Upper lobe of right lung (tissue), 1 donor: Measurements from ENCODE around the gene TIE1. TPM values are rescaled to one million over a fixed set of nuclear protein-coding genes. Genes with fewer than 3 reads are reported as not detected.

Experiments used
- ATAC-seq: fragments of 200-7000 bp; cut with Tn5 transposase; one replicate; pipeline ENCODE4 v1.9.1; 2020; ENCODE audit warnings: mild to moderate bottlenecking, moderate library complexity
- DNase-seq: peaks from one replicate; pipeline ENCODE4 v3.0.0-alpha.2; 2020
- H3K27ac ChIP-seq: fragments of 200-600 bp; one replicate; pipeline ENCODE4 v1.8.0; 2022
- H3K27me3 ChIP-seq: fragments of 200-600 bp; one replicate; pipeline ENCODE4 v1.8.0; 2022; ENCODE audit warnings: mild to moderate bottlenecking
- H3K36me3 ChIP-seq: fragments of 200-600 bp; one replicate; pipeline ENCODE4 v1.8.0; 2022
- H3K4me1 ChIP-seq: fragments of 200-600 bp; one replicate; pipeline ENCODE4 v1.8.0; 2022
- H3K4me3 ChIP-seq: fragments of 200-600 bp; one replicate; pipeline ENCODE4 v1.8.0; 2022; ENCODE audit warnings: mild to moderate bottlenecking
- H3K9me3 ChIP-seq: fragments of 200-600 bp; one replicate; pipeline ENCODE4 v1.8.0; 2022
- intact Hi-C: fragments of 100-400 bp; cut with DNase I; formaldehyde crosslinking; loops from one replicate; pipeline ENCODE4 v1.11.0; 2022
- total RNA-seq: library from RNA; stranded (reverse); fragmentation: NEBNext Ultra II Directional; extraction: Animal tissue kit (Norgen Biotek cat#: 25700); gene quantifications from one replicate; pipeline ENCODE4 v1.2.1, GENCODE V29; 2021
- TF ChIP-seq, protein P1 (sequence below): fragments of 200-600 bp; IDR thresholded peaks from one replicate; pipeline ENCODE4 v1.8.0; 2022; ENCODE audit warnings: antibody characterized with exemption
- donor health status: DM: no; HTN: yes; CAD: no; lungs with severe emphysema.

The TIE1 gene
- total RNA-seq, 1 donor from 2014 or later, result 59.4 TPM

DNA sequence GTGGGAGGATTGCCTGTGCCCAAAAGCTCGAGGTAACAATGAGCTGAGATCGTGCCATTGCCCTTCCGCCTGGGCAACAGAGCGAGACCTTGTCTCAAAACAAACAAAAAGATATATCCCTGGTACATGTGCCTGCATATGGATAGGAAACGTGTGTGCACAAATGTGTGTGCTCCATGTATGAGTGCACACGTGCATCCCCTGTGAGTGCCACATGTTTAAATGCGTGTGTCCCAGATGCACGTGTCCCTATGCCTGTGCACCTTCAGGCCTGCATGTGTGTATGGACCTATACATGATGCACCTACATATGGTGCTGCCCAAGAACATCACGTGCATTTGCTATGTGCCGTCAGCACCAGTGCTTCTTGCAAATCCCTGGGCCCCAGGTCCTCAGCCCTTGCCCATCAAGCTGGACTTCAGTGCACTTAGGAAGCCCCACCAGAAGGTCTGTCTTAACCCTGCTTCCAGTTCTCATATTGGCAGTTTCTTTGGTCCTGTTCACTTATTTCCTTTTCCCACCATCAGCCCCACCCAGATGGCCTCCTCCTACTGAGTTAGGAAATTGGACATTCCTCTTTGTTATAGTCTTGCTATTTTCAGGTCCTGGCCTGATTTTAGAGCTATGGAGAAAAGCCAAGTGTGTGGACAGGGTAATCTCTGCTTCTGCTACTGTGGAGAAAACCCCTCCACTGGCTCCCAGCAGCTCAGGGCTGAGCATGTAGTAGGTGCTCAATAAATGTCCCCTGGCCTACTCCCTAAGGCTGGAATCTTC, 15.4 kb downstream of the TIE1 start:
- no peak overlapping the region for H3K4me3 ChIP-seq
- no peaks in the 10 kb centered on the region for H3K36me3 ChIP-seq
- no peak overlapping the region for H3K27ac ChIP-seq
- intact Hi-C loops, result no loop called here
- DNase-seq (peak; percentile 36), ATAC-seq (no peak)
- H3K4me1 ChIP-seq, result peaks cover 4% of the 10 kb centered on the region
- no peaks in the 10 kb centered on the region for H3K27me3 ChIP-seq
- TF ChIP-seq, protein P1, sequence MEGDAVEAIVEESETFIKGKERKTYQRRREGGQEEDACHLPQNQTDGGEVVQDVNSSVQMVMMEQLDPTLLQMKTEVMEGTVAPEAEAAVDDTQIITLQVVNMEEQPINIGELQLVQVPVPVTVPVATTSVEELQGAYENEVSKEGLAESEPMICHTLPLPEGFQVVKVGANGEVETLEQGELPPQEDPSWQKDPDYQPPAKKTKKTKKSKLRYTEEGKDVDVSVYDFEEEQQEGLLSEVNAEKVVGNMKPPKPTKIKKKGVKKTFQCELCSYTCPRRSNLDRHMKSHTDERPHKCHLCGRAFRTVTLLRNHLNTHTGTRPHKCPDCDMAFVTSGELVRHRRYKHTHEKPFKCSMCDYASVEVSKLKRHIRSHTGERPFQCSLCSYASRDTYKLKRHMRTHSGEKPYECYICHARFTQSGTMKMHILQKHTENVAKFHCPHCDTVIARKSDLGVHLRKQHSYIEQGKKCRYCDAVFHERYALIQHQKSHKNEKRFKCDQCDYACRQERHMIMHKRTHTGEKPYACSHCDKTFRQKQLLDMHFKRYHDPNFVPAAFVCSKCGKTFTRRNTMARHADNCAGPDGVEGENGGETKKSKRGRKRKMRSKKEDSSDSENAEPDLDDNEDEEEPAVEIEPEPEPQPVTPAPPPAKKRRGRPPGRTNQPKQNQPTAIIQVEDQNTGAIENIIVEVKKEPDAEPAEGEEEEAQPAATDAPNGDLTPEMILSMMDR, result no peak
- H3K9me3 ChIP-seq, result no peaks in the 10 kb centered on the region

DNA sequence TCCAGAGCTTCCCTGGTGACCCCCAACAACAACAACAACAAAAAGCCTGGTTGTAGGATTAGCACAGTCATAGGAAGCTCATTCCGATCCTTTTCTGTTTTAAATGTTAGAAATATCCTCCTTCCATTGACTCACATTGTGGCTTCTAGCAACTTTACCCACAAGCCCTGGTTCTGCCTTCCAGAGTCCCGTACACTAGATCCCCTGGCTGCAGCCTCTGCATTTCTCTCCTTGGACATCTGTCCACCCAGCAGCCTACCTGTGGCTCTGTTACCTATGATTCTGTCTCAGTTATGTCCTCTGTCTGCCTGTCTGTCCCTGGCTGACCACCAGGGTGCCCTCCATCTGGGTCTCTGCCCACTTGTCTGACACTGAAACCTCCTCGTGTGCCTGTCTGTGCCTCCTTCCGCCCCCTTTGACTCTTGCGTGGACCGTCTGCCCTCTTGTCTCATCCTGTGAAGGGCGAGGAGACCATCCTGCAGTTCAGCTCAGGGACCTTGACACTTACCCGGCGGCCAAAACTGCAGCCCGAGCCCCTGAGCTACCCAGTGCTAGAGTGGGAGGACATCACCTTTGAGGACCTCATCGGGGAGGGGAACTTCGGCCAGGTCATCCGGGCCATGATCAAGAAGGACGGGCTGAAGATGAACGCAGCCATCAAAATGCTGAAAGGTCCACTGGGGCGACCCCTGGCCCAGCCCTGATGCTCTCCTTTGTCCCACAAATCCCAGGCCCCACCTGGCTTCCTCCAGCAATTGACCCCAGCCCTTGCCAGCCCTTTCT, 16.1 kb downstream of the TIE1 start:
- DNase-seq, result peak; percentile 58
- Histone ChIP-seq H3K27ac (no peak overlapping the region), H3K4me3 (no peak overlapping the region), H3K9me3 (no peaks in the 10 kb centered on the region), H3K36me3 (no peaks in the 10 kb centered on the region), H3K27me3 (no peaks in the 10 kb centered on the region), H3K4me1 (peaks cover 4% of the 10 kb centered on the region)
- ATAC-seq, result no peak
- TF ChIP-seq, protein P1, result no peak
- intact Hi-C loops, result no loop called here

DNA sequence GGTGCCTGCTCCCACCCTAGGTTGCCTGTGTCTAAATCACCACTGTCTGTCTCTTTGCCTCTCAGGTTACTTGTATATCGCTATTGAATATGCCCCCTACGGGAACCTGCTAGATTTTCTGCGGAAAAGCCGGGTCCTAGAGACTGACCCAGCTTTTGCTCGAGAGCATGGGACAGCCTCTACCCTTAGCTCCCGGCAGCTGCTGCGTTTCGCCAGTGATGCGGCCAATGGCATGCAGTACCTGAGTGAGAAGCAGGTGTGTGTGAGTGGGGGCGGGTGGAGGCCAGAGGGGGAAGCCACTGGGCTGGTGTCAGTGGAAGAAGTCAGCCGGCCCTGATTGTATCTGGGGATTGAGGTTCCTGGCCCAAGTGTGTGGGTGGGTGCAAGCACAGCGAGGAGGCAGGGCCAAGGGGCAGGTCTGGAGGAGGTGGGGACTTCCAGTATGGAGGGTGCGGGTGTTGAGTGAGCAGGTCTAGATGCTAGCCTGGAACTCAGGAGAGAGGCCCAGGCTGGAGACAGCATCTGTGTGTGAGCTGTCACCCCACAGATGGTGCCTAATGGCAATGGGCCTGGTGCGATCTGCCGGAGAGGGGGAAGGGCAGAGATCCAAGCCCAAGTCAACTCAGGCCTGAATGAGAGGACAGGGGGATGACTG, 17.2 kb downstream of the TIE1 start:
- H3K9me3 ChIP-seq, result no peaks in the 10 kb centered on the region
- no peaks in the 10 kb centered on the region for H3K27me3 ChIP-seq
- ATAC-seq (peak; percentile 8), DNase-seq (peak; percentile 56)
- H3K36me3 ChIP-seq, result no peaks in the 10 kb centered on the region
- intact Hi-C loops, result no loop called here
- H3K27ac ChIP-seq, result no peak overlapping the region
- H3K4me1 ChIP-seq, result peaks cover 4% of the 10 kb centered on the region
- no peak overlapping the region for H3K4me3 ChIP-seq
- TF ChIP-seq, protein P1, result no peak

DNA sequence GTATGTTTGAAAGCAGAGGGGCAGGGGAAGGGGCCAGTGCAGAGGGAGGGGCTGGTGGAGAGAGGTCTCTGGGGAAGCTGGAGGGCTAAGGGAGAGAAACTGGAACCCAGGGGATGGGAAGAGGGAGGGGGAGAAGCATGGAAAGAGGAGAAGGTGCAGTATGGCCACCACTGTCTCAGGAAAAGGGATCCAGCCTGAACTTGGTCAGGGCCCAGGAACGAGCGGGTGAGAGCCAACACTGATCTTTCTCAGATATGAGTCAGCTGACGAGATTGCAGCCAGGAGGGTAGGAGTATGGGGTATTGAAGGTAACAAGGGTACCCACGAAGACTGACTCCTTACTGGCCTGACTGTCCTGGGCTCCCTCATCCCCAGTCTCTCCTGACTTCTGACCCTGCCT, 18.0 kb downstream of the TIE1 start:
- peaks cover 4% of the 10 kb centered on the region for H3K4me1 ChIP-seq
- H3K27ac ChIP-seq, result no peak overlapping the region
- H3K27me3 ChIP-seq, result no peaks in the 10 kb centered on the region
- no peaks in the 10 kb centered on the region for H3K36me3 ChIP-seq
- H3K9me3 ChIP-seq, result no peaks in the 10 kb centered on the region
- ATAC-seq (no peak), DNase-seq (peak; percentile 21)
- TF ChIP-seq, protein P1, result no peak
- H3K4me3 ChIP-seq, result no peak overlapping the region
- intact Hi-C loops, result no loop called here

DNA sequence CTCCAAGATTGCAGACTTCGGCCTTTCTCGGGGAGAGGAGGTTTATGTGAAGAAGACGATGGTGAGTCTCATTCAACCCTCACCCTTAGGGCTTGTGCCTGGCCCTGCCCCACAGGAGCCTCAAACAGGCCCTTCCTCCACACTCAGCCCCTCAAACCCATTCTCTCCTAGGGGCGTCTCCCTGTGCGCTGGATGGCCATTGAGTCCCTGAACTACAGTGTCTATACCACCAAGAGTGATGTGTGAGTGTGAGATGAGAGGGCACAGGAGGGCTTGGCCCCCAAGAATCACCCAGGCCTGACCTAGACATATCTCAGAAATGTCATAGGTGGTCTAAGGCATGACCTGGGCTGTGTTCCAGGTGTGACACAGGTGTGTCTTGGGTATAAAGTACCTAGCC, 18.5 kb downstream of the TIE1 start:
- no peaks in the 10 kb centered on the region for H3K9me3 ChIP-seq
- H3K27ac ChIP-seq, result no peak overlapping the region
- no peaks in the 10 kb centered on the region for H3K36me3 ChIP-seq
- H3K4me1 ChIP-seq, result peaks cover 4% of the 10 kb centered on the region
- ATAC-seq, result no peak
- DNase-seq, result peak; percentile 41
- intact Hi-C loops, result no loop called here
- H3K4me3 ChIP-seq, result no peak overlapping the region
- TF ChIP-seq, protein P1, result no peak
- H3K27me3 ChIP-seq, result no peaks in the 10 kb centered on the region
